Stimulated activated CD4-positive, alpha-beta T cell treated with anti-CD3 and anti-CD28 coated beads, Interleukin-2, amount 100 ng/mL, for 4 hours (primary cell): ENCODE results near the gene SHB.

Experiments
- DNase-seq: peaks from one replicate; pipeline ENCODE4 v3.0.0-alpha.2; 2020; ENCODE audit warnings: low read depth

SHB gene

DNA sequence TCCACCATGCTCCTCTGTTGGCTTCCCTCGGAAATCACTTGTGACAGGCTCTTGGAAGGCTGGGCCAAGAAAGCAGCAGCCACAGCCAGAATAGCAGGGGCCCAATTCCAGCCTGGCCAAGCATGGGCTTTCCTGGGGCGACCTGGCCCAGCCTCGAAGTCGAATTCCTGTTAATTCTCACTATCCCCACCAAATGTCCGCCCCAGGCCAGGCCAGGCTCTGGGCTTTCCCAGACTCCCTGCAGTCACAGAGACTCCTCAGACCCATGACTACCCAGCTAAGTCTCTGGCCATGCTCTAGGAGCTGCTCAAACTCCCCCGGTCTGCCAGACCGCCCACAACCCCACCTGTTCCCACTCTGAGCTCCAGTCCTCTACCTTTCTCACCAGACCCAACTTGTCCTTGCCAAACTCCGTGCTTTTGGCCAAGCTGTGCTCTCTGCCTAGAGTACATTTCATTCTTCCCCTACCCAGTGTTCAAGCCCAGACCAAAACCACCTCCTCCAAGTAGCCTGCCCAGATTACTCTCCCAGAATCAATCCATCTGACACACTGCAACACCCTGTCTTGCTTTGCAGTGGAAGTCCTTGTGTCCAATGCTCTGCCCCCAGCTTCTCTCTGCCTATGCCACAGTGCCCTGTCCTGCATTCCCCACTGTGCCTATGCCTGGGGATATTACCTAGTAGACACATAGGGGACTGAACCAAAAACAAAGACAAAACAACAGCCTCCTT, 26.2 kb downstream of the SHB start:
- no peak for DNase-seq

DNA sequence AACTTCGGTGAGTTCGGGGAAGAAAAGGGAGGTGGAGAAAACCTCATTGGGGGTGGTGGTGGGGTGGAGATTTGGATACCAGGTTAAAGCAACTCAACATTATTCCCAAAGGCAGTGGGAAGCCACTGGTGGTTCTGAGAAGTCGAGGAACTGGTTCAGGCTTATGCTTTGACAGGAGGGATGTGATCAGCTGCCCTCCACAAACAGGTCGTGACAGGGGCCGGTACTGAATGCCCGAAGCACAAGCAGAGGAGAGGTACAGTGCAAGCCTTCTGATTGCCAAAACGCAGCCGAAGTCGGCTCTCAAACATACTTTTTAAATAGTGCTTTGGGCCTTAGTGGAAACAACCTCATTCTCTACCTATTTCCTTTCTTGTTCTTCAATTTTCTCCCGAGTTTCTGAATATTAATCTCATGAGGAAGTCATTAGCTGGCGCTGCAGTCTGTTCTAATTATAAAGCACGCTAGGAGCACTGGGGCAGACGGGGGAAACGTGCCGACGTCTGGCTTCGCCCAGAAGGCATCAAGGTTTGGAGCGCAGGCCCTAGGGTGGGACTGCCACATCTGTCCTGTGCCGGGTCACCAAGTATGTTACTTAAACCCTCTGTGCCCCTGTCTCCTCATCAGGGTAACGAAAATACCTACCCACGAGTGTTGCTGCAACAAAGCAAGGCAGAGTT, 27.3 kb downstream of the SHB start:
- no peak for DNase-seq

- DNase-seq = no peak
Observed at GRCh38 chr9:38039907-38040682, 28.9 kb downstream of the SHB start.

DNA sequence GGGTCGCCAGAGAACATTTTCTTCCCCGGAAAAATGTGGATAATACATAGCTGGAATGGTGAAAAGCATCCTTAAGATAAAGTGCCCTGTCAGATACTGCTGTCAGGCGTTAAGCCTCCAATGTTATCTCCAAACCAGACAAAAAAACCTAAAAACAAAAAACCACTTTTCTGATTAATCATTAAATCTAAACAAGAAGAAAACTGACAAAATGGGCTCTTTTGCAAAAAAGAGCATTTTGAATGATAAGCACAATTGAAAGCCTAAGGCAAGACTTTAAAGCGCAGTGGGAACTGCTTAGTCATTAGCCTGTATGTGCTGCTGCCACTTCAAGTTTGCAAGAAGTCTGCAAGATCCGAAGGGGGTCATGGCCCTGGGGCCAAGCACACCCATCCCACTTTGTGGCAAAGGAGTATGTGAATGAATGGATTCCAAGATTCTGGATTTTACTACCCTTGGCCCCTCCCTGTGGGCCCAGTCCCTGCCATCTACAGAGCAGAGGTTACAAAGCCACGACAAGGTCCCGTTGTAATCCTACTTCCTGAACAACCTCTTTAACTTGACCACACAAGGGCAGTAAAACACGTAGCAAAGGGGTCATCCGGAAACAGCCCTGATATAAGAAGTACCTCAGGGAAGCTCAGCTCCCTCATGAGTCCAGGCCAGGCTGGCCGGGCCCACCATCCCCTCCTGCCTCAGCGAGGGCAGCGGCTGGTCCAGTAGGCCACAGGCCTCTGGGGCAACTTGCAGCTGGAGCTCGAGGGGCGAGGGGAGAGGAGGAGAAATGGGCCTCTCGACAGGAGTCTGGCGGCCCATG, 29.7 kb downstream of the SHB start:
- DNase-seq = no peak

DNA sequence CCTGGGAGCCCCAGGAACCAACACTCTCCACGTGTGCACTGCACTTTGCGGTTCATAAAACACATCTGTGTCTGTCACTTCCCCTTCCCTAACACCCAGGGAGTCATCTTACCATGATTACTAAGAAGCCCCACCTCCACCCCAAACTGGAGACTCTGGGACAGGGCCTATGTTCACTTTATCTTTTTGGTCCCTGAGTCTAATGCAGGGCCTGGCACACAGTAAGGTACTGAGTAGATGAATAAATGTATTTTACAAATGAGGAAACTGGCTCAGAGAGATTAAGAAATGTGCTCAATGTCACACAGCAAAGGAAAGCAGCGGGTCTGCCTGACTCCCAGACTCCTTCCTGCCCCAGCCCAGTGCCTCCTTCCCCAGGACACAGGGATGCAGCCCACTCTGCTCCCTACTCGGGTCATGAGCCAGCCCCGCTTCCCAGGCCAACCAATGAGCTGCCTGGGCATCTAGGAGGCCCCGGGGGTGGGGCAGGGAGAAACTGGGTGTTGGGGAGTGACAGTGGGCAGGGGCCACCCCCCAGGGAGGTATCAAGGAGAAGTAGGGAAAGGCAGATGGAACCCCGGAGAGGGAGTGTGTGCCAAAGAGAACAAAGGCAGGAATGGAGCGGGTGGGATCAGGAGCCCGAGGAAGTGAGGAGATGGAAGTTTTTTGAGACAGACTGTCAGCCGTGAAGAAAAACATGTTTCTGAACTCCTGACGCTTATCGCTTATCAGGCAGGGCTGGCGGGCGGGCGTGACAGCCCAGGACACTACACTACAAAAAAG, 30.5 kb downstream of the SHB start:
- no peak for DNase-seq

- DNase-seq = no peak
Observed at GRCh38 chr9:38037981-38038306, 31.1 kb downstream of the SHB start.

DNA sequence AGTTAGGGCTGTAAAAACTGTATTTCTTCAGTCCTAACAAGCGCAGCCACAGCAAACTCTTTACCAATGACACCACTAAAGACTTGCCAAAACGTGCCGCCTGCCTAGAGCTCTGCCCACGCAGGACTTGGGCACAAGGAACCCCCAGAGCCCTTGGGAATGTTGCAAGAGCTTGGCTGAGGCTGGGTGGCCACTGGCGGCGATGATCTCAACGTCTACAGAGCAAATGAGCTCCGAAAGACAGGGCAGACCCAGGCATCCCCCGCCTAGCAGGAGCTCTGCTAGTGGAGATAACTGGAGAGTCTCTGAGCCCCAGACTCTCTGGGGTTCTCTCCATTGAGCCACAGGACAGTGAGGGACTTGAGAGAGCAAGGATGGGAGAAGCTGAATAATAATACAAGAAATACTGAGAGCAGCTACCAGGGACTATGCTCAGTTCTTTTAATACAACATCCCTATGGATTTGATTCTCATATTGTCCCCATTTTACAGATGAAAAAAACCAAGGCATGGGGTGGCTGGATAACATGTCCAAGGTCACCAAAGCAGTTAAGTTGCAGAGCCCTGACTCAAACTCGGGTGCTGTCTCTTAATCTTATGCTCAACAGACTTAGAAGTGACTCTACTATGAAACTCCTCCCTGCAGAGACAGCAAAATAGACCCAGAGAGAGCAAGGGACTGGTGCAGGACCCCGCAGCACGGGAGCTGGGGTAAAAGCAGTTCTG, 32.5 kb downstream of the SHB start:
- DNase-seq = no peak

- no peak for DNase-seq
Observed at GRCh38 chr9:38035873-38036272, 33.2 kb downstream of the SHB start.

DNA sequence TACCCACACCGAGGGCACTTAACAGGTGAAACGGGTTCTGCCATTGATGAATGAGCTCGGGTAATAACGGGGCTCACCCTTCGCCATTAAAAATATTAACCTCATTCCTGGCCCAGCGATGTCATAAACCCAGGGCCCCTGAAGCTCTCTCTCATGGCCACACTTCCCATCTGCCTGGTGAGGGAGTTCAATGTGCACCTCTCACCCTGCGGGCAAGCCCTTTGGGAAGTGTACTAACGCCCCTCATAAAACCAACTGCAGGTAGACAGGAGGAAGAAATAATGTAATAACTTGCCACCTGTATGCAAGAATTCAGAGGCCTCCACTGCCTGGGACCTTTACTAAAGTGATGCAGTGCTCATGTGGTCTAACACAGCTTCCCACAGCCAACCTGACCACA, 35.1 kb downstream of the SHB start:
- no peak for DNase-seq

DNA sequence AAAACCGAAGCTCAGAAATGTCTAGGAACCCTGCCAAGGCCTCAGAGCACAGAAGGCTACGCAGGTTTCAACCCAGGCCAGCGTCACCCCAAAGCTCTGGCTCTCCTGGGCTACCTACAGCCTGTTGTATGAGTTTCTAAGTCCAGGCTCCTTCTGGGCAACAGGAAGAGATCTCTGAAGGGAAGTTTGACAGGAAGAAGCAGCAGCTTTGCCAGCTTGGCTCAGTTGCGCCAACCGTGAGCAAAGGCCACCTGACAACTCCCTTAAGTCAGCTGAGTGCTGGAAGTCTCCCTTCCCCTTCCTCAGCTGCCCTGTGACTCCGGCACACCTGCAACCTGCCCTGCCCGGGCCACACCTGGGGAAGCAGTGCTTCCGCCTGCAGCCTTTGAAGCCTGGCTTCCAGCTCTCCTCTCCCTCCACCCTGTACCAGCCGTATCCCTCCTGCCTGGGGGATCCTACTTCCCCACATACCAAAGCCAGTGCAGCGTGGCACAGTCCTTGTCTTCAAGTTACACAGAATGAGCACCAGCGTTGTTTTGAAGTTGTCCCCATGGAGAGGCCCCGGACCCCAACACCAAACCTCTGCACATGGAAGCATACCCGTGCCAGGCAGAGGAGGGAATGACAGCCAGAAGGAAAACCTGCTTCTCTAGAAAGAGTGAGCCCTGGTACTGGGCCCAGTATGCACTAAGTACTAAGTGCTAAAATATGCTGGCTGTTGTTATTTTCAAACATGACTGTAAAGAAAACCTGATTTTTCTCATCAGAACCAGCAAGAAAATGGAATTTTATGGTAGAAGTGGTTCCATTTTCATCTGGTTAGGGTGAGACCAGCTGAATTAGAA, 36.5 kb downstream of the SHB start:
- no peak for DNase-seq

DNA sequence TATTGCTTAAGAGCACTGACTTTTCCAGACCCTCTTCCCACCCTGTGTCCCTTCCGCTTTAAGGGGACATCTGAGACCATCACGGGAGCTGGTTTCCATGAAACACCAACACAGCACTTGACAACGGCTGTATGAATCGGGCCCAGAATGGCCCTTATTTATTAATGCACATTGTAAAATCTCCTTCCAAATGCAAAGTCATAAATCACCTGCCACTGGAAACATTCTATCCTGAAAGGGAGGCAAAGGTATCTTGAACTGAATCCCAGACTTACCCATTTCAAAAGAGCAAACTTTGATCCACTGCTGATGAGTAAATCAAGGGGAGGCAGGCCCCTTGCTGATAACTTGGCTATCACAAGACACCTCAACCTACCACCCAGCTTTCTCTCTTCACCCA, 37.4 kb downstream of the SHB start:
- DNase-seq = no peak

DNA sequence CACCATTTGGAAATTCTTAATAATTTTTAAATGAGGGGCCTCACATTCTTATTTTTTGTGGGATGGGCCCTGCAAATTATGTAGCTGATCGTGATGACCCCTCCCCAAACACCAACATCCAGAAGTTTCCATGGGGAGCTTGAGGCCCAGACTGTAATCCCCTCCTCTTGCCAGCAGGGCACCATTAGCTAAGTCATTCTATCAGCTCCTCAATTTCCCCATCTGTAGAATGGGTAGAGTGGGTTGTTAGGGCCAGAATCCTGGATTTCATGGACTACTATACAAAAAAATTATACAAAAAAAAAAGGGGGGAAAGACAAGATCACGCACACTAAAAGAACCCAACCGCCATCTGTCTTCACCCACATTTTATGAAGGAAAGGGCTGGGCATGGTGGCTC, 38.4 kb downstream of the SHB start:
- no peak for DNase-seq

GRCh38 chr9:38029915-38030638, 39.0 kb downstream of the SHB start:
- no peak for DNase-seq

- DNase-seq = no peak
Observed at GRCh38 chr9:38027714-38028113, 41.3 kb downstream of the SHB start.

- DNase-seq = no peak
Observed at GRCh38 chr9:38026840-38027527, 42.0 kb downstream of the SHB start.

- DNase-seq = no peak
Observed at GRCh38 chr9:38026021-38026809, 42.8 kb downstream of the SHB start.

- no peak for DNase-seq
Observed at GRCh38 chr9:38025166-38025565, 43.9 kb downstream of the SHB start.
